HepG2 (cell line): ENCODE data around the gene IL1A. TPM values are rescaled to one million over a fixed set of nuclear protein-coding genes. Genes with fewer than 3 reads are reported as not detected.

Source experiments
- CREM ChIP-seq, 2 experiments: sonication (generic) in 1 of 2; formaldehyde crosslinking in 1 of 2; IDR thresholded peaks; 2 replicates each; pipeline versions ENCODE4 v1.4.0 to v1.6.1; 2016 to 2020; ENCODE audit warnings: antibody characterized with exemption in 1 of 2, mild to moderate bottlenecking in 1 of 2, missing genetic modification reagents in 1 of 2
- PATZ1 ChIP-seq: sonication (generic); formaldehyde crosslinking; IDR thresholded peaks from 2 replicates; pipeline ENCODE4 v1.4.0; 2020; ENCODE audit warnings: missing genetic modification reagents
- RNF2 ChIP-seq: fragments of 450-650 bp; conservative IDR thresholded peaks from 2 replicates; pipeline ENCODE4 v1.6.1; 2016; ENCODE audit warnings: low read depth
- SNRNP70 ChIP-seq: fragments of 200-400 bp; formaldehyde crosslinking; IDR thresholded peaks from 2 replicates; pipeline ENCODE4 v1.6.1; 2017; ENCODE audit warnings: mild to moderate bottlenecking, low read depth, low read length, moderate library complexity
- ZFP1 ChIP-seq: IDR thresholded peaks from 2 replicates; pipeline ENCODE4 v1.6.1; 2016
- ZFY ChIP-seq: sonication (generic); formaldehyde crosslinking; IDR thresholded peaks from 2 replicates; pipeline ENCODE4 v1.4.0; 2020; ENCODE audit warnings: missing genetic modification reagents
- ZHX2 ChIP-seq, 2 experiments: sonication (generic) in 1 of 2; formaldehyde crosslinking in 1 of 2; IDR thresholded peaks; 2 replicates each; pipeline versions ENCODE4 v1.6.1 to v1.9.0; 2014 to 2022; ENCODE audit warnings: antibody characterized with exemption in 1 of 2, borderline replicate concordance in 1 of 2, inconsistent platforms in 1 of 2, low read depth in 1 of 2, missing genetic modification reagents in 1 of 2
- ZNF180 ChIP-seq: sonication (generic); formaldehyde crosslinking; IDR thresholded peaks from 2 replicates; pipeline ENCODE4 v1.4.0; 2020; ENCODE audit warnings: low read depth, missing genetic modification reagents, borderline replicate concordance
- ZNF280B ChIP-seq: sonication (generic); formaldehyde crosslinking; IDR thresholded peaks from 2 replicates; pipeline ENCODE4 v1.5.0; 2020; ENCODE audit warnings: missing genetic modification reagents, mild to moderate bottlenecking, borderline replicate concordance
- ZNF331 ChIP-seq: sonication (generic); formaldehyde crosslinking; IDR thresholded peaks from 2 replicates; pipeline ENCODE4 v1.4.0; 2020; ENCODE audit warnings: missing genetic modification reagents
- ZNF335 ChIP-seq: sonication (generic); formaldehyde crosslinking; IDR thresholded peaks from 2 replicates; pipeline ENCODE4 v1.4.0; 2020; ENCODE audit warnings: missing genetic modification reagents
- ZNF451 ChIP-seq: sonication (generic); formaldehyde crosslinking; IDR thresholded peaks from 2 replicates; pipeline ENCODE4 v1.5.0; 2020; ENCODE audit warnings: mild to moderate bottlenecking, missing genetic modification reagents
- ZNF7 ChIP-seq: IDR thresholded peaks from 2 replicates; pipeline ENCODE4 v1.6.1; 2016; ENCODE audit warnings: missing biosample characterization, missing genetic modification reagents
- ZNF749 ChIP-seq: sonication (generic); formaldehyde crosslinking; IDR thresholded peaks from 2 replicates; pipeline ENCODE4 v1.8.0; 2022; ENCODE audit warnings: mild to moderate bottlenecking, missing genetic modification reagents, moderate library complexity, borderline replicate concordance
- ZSCAN9 ChIP-seq: IDR thresholded peaks from 2 replicates; pipeline ENCODE4 v1.6.1; 2016; ENCODE audit warnings: borderline replicate concordance
- polyA plus RNA-seq, 8 experiments: library from polyadenylated mRNA; depleted of rRNA in 3 of 8; stranded (reverse) in 7 of 8; unstranded in 1 of 8; fragments of >200 nt; fragmentation: Illumina TruSeq in 4 of 8; extraction: Trizol in 4 of 8; gene quantifications; 2 replicates each; pipeline versions ENCODE4 v1.2.1 to v1.2.3, GENCODE V29; 2011 to 2016; ENCODE audit warnings: low read depth in 4 of 8, missing spikeins in 1 of 8, mixed read lengths in 1 of 8; ENCODE audit not compliant: insufficient read depth in 1 of 8
- total RNA-seq, 5 experiments: library from RNA; depleted of rRNA; stranded (reverse); fragments of >200 nt; fragmentation: Illumina TruSeq; extraction: Trizol; gene quantifications; 2 replicates each; pipeline ENCODE4 v1.2.3, GENCODE V29; 2016; ENCODE audit warnings: low read depth in 1 of 5
- TF ChIP-seq, protein P1 (sequence below): sonication (generic); formaldehyde crosslinking; IDR thresholded peaks from 2 replicates; pipeline ENCODE4 v1.4.0; 2020; ENCODE audit warnings: missing genetic modification reagents, mild to moderate bottlenecking, borderline replicate concordance
- TF ChIP-seq, protein P2 (sequence below): IDR thresholded peaks from 2 replicates; pipeline ENCODE4 v1.6.1; 2012; ENCODE audit warnings: inconsistent platforms

Gene IL1A
- total and polyA plus RNA-seq, 2 of the 13 experiments (the other 11 are each of a cell fraction or from before 2014, with no cell fraction given): not detected

GRCh38 chr2:112724591-112725525 lies 59.4 kb downstream of the IL1A start (continued):
- TF ChIP-seq PATZ1 (CRISPR knock-in tag): peak; percentile 39; the same call in 1 of the 2 replicates
- TF ChIP-seq ZNF451 (CRISPR knock-in tag): no peak
- TF ChIP-seq ZNF331 (CRISPR knock-in tag): peak; percentile 28; the same call in 1 of the 2 replicates
- TF ChIP-seq, protein P1, sequence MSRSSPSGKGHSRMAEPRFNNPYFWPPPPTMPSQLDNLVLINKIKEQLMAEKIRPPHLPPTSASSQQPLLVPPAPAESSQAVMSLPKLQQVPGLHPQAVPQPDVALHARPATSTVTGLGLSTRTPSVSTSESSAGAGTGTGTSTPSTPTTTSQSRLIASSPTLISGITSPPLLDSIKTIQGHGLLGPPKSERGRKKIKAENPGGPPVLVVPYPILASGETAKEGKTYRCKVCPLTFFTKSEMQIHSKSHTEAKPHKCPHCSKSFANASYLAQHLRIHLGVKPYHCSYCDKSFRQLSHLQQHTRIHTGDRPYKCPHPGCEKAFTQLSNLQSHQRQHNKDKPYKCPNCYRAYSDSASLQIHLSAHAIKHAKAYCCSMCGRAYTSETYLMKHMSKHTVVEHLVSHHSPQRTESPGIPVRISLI (CRISPR knock-in tag): no peak
- no peak for TF ChIP-seq ZNF335 (CRISPR knock-in tag)
- TF ChIP-seq, protein P2, sequence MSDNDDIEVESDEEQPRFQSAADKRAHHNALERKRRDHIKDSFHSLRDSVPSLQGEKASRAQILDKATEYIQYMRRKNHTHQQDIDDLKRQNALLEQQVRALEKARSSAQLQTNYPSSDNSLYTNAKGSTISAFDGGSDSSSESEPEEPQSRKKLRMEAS: peak; percentile 26; the same call in 1 of the 2 replicates
- TF ChIP-seq ZNF749: no peak
- TF ChIP-seq ZNF7 (CRISPR knock-in tag): no peak
- TF ChIP-seq CREM (IDR thresholded peaks at IDR 0.05): no peak
- no peak for TF ChIP-seq CREM (CRISPR knock-in tag; IDR thresholded peaks at IDR 0.05)
- 0 out of 2 replicates have a peak, but pooled peaks have one; percentile 40 for TF ChIP-seq ZSCAN9 (CRISPR knock-in tag)
- TF ChIP-seq RNF2: no peak
- no peak; the same call in 1 of the 2 replicates for TF ChIP-seq ZFP1 (CRISPR knock-in tag)
- no peak for TF ChIP-seq ZNF180 (CRISPR knock-in tag)
- no peak for TF ChIP-seq ZHX2 (IDR thresholded peaks at IDR 0.05; ENCODE audit: low read depth)
- TF ChIP-seq ZHX2 (CRISPR knock-in tag; IDR thresholded peaks at IDR 0.05; ENCODE audit: borderline replicate concordance): no peak
- TF ChIP-seq SNRNP70: no peak
- 0 out of 2 replicates have a peak, but pooled peaks have one; percentile 33 for TF ChIP-seq ZFY (CRISPR knock-in tag)
- TF ChIP-seq ZNF280B (CRISPR knock-in tag): no peak
